GM15510 (cell line): ENCODE measurements around the gene NAT9.

ENCODE experiments used
- POLR2A ChIP-seq: IDR thresholded peaks from 3 replicates; pipeline ENCODE4 v1.6.1; 2011; ENCODE audit warnings: borderline replicate concordance; ENCODE audit not compliant: insufficient read length; ENCODE audit errors: extremely low read depth

The NAT9 gene

DNA sequence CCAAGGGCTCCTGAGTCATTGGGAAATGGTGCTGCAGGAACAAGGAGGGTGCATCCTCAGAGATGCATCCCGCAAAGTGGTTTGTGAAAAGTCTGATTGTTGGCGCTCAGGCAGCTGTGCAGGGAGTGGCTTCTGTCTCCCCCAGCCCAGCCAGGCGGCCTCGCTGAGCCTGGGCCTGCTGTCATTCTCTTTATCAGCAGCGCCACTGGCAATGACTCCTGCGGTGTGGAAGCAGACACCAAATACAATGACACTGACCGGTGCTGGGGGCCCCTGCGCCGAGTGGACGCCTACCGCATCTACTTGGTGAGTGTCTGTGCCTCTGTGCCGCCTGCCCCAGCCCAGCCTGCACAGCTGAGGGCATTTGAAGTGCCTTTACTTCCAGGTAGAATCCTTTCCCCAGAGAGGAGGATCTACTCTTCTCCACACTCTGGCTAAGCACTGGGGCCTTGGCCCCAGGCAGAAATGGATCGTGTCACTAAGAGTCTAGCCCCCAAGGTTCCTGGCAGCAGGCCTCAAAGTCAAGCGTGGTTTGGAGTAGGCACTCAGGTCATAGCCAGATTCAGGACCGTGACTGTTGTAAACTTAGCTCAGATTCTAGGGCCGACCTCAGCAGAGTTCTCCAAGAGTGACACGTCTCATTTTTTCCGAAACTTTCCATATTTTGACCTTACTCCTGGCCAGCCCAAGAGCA, 19.3 kb upstream of the NAT9 start:
- TF ChIP-seq POLR2A: no peak

DNA sequence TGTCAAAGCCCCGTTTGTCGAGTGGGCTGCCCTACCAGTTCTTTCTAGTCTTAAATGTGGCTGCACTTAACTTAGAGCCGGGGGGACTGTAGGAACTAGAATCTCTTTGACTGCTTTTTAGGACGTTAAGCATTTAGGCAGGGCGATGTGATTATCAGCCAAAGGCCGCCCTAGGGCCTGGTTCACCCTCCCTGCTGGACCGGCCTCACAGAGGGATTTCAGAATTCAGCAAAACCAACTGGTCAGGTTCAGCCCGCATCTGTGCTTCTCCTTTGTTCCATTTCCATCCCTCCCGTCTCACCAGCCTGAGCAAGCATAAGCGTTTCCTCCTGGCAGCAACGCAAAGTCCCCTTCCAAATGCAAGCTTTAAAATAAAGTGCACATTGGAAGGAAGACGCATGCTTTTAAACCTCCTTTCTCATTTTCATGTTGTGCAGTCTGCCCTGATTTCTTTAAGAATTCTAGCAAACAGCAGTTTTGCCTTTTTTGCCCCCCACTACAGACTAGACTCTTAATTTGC, 16.5 kb upstream of the NAT9 start:
- no peak for TF ChIP-seq POLR2A

DNA sequence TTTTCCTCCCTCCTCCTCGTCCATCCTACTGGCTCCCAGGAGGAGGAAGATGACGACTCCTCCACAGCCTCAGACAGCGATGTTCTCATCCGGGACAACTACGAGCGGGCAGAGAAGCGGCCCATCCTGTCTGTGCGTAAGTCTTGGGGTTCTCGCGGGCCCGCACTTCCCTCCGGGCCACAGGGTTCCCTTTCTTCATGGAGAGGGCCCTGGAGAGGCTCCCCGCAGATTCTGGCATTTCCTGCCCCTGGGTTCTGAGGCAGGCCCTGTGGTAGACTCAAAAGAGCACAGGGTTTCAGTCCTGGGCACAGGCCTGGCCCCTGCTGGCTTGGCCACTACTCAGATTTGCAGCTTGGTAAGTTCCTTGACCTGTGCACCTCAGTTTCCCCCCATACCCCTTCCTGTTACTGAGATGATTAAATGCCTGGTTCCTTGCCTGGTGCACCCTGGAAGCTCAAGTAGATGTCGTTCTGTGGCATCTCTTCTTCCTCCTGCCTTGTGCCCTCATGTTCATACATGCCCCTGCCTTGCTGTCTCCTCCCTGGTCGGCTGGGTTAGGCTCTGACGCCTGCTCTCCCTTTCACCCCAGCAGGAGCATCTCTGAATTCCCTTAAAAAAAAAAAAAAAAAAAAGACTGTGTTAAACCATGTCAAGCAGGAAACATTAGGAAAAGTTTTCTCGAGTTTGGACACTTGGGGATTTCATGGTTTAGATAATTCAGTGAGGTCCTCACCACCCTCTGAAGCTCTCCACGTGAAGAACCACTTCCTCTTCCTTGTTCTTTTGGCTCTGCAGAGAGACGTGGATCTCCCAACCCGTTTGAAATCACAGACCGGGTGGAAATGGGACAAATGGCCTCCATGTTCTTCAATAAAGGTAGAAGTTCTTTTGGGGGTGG, 14.3 kb upstream of the NAT9 start:
- no peak for TF ChIP-seq POLR2A

DNA sequence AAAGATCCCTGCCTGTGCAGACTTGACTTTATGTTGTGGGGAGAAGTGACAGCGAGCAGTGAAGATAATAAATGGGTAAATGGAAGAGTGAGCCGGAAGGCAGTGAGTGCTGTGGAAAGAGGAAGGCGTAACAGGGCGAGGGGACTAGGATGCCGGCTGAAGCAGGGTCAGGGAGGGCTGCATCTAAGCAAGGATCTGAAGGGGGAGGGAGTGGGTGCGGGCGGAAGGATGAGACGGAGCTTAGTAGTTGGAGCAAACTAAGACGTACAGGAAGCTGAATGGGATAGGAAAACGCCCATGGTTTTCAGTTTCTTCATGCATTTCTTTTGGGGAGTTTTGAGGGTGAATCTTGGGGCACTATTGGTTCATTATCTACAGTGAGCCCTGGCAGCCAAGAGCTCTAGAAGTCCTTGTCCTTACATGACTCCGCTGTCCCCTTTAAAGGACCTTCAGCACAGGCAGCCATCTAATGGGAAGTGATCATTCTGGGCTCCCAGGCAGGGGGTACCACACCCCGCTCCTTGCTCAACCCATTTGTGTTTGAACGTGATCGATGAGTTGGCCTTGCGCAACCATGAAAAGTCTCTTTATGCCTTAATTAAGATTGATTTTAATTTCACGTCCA, 10.4 kb upstream of the NAT9 start:
- no peak for TF ChIP-seq POLR2A

DNA sequence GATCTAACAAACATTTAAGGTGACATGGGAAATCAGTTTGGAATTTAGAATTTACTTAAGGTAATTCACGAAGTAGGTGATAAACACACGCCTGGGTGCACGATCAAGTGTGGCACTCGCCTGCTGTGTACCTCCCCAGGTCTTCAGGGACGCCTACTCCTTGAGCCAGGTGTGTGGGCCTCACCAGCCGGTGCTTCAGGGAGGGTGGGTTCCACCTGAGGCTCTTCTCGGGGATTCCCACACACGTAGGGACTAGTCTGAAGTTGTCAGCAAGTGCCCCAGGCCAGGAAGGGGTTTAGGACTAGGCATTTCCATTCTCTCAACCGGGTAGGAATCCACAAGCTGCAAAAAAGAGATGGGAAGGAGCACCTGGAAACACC, 9.8 kb upstream of the NAT9 start:
- TF ChIP-seq POLR2A: no peak

DNA sequence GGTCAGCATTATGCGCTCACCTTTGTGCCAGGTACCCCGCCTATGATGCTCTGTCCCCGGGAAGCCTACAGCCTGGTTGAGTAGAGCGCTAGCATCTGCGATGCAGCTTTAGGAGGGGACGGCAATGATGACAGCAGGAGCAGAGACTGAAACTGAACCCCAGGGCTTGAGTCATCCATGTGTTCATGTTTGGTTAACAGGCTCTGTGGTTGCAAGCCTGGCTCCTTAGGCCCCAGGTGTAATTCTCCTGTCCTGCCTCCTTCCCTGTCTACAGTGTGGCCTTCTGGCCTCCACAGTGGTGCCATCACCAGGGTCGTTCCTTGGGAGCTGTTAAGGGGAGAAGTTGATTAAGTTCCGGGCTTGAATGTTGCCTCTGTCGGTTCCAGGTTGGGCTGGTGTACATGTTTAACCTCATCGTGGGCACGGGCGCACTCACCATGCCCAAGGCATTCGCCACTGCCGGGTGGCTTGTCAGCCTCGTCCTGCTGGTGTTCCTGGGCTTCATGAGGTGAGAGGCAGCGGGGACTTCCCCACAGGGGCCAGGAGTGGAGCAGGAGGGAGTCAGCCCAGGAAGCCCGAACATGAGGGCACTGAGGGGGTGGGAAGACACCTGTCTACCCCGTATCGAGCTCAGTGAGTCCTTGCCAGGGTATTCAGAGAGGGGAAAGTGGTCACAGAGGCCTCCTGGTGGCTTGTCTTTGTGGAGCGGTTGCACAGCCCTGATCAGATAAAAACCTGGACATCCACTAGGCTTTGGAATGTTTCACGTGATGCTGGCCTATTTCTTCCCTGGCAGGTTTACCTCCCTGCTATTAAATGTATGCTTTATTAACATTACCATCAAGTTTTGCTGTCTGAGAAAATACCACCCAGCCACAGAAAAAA, 9.2 kb upstream of the NAT9 start:
- TF ChIP-seq POLR2A: no peak

DNA sequence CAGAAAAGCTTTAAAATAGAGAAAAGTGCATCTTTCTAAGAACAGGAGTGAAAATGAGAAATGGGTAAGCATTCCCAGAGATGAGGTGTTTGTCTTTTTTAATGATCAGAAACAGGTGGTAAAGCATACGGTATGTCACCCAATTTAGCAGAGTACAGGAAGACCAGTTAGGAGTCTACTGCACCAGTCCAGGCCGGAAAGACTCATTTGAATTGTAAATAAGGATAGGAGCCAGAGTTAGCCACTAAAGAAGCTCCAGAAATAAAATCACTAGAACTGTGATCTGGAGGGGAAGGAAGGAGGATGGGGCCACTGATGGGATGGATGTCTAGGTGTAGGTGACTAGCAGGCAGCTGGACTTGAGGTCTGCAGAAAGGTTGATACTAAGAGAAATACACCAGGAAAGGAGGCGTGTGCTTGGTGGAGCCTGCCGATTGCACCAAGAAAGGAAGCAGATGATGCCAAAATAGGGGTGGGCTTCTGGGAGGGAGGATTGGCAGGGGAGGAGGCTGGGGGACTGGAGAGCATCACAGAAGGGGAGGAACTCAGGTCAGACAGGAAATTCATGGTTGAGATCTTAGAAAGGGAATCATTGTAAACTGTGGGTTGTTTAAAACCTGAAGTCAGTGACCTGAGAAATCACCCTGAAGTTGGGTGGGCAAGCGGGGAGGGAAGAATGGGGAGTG, 8.1 kb upstream of the NAT9 start:
- TF ChIP-seq POLR2A: no peak

DNA sequence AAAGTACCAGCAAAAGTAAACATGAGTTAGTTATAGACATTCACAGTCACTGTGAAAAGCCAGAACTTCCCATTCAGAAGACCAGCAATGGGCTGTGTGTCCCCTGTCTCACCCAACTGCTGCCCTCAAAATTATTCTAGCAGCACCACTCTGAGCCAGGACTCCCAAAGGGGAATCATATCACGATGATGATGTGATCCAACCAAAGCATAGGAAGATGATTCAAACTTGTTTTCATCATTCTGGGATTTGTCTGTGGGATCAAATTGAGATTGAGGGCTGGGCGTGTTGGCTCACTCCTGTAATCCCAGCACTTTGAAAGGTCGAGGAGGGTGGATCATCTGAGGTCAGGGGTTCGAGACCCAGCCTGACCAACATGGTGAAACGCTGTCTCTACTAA, 6.4 kb upstream of the NAT9 start:
- no peak for TF ChIP-seq POLR2A

DNA sequence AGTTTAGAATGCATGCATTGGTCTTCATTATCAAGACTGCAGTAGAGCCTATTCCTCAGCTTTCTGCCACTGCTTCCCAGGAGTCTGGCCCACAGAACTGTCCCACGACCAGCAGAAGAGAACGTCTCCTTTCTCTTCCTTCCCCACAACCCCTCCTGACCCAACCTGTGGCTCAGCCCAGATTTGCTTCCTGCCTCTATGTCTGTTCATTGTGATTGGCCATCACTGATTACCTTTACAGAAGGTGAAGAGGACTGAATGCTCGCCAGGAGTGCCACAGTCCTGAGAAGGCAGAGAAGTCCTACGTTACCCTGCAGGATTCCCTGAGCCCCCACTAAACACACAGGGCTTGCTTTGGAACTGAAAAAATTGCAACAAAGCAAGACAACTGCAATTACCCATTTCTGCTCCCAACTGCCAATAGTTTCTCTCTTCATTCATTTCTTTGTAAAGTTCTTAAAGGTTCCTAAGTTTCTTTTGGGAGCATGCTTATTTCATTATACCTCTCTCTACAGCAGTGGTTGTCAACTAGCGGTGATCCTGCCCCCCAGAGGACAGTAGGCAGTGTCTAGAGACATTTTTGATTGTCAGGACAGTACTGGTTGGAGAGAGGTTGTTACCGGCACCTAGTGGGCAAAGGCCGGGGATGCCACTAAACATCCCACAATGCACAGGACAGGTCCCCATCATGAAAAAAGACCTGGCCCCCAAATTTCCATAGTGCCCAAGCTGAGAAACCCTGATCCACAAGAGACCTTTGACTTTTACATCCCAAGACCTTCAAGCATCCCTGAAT, 4.5 kb upstream of the NAT9 start:
- TF ChIP-seq POLR2A: no peak

DNA sequence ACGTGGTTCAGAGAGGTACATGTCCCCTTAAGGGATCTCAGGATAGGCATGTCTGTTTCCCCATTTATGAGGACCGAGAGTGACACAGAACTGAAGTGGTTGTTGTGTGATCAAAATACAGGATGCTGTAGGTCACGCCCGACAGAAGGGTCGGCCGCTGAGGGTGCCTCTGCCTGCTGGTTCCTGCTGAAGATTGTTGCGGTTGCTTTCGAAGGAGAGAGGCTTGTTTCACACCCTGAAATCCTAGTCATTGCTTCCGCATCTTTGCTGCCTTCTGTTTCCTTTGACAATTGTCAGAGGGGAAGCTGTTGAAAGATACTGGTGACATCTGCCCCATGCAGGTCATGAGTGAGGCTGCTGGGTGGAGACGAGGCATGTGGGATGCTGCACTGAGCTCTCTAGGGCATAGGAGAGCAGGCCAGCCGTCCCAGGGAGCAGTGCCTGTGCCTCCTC, 3.8 kb upstream of the NAT9 start:
- TF ChIP-seq POLR2A: no peak

DNA sequence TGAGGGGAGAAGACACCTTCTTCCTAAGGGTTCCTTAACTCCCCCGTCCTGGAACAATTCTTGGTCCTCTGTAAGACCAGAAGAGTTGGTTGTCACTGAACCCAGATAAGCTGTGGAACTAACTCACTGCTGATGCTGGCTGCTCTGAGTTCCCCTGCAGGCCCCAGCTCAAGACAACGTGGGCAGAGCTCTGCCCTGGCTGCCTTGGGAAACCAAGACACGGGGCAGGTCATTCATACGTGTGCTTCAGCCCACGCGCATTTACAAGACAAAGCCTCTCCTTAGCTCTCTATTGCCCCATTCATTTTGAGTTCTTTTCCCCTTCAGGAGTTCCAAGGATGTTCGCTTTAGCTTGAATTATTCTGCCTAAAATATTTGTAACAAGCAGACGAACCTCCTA, 3.4 kb upstream of the NAT9 start:
- TF ChIP-seq POLR2A: no peak

DNA sequence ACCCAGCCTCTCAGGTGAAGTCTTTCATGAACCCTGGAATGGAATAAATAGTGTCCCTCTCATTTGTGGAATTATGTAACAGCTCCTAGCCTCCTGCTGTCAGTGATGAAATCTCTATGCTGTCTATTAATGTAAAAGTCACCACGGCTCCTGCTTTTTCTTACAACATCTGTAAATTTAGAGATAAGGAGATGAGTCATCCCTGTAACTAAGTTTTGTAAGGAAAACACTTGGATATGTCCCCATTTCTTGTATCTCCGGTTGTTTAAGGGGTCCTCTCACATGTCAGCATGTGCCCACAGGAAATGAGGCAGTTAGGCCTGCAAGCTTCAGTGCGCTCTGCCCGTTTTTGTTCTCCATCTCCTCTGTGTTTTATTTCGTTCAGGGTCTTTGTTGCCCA, 2.8 kb upstream of the NAT9 start:
- no peak for TF ChIP-seq POLR2A

DNA sequence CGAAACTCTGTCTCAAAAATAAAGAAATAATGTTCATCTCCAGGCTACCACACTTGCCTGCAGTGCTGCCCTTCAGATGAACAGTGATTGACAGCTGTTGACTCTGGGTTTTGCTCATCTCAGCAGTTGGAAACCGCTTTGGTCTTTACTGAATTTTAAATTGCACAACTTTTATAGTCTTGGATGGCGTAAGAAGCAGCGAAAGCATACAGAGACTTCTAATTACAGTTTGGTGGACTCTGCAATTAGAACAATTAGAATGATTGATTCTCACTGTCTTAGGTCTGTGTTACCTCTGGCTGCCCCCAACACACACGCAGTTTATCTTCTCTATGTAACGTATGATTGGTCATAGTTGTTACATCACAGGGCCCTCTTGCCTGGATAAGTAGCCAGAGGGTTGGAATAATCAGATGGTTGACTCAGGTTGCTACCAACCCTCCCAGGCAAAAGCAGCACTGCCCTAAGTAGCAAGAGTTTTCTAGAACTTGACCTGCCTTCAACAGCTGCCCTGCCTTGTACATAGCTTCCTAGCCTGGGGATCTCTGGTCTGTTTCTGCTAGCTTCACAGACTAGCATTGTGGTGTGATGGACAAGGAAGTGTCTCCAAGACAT, 1.9 kb upstream of the NAT9 start:
- TF ChIP-seq POLR2A: no peak
